HG03460 (cell line): ENCODE measurements around the gene IL18R1.
A peak's percentile ranks its signal among the peaks of the same experiment; 100 is the strongest.

Experiments
- ATAC-seq: cut with Tn5 transposase; IDR thresholded peaks from one replicate; pipeline ENCODE4 v1.9.1; 2021; ENCODE audit not compliant: unreplicated experiment

Gene IL18R1

DNA sequence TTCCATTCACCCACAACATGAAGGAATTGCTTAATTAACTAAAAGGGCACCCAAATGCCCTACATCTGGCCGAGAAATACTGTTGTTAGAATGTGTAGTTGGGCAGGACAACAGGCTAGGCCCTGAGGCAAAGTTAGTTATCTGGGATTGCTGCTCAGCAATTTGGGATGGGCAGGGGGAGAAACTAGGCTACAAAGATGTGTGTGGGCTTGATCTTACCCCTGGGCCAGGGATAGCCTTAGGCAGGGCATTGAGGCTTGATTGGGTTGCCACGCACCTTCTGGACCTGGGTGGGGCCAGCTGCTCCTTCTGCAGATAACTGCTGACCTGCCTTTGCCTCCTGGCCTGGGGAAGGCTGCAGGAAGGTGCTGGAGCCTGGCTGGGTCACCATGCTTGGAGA, 76.8 kb downstream of the IL18R1 start:
- ATAC-seq: no peak

DNA sequence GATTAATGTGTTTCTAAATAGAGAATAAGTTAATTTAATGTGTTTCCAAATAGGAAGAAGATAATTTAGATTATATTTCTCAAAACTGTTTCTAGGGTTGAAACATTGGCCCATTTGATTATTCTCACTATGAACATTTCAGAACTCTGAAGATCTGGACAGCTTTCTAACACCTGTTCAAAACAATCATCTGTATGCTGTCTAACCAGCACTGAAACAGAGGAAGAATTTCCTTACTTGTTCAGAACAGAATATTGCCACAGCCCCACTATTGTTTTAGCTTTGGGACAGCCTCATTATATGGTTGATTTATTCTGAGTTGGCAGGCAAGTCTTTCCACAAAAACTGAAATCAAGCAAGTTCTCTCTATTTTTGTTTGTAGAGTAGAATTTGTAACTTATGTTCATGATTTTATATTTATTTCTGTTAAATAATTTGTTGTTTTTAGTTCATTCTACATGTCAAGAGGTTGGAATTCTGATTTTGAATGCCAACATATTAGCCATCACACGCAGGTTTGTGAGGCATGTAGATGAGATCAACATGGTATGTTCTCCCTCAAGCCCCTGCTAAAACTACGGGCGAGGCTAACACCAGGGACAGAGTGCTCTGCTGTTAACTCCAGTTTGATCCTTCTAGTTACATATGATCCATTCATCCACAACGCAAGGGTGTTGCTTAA, 78.5 kb downstream of the IL18R1 start:
- no peak for ATAC-seq

DNA sequence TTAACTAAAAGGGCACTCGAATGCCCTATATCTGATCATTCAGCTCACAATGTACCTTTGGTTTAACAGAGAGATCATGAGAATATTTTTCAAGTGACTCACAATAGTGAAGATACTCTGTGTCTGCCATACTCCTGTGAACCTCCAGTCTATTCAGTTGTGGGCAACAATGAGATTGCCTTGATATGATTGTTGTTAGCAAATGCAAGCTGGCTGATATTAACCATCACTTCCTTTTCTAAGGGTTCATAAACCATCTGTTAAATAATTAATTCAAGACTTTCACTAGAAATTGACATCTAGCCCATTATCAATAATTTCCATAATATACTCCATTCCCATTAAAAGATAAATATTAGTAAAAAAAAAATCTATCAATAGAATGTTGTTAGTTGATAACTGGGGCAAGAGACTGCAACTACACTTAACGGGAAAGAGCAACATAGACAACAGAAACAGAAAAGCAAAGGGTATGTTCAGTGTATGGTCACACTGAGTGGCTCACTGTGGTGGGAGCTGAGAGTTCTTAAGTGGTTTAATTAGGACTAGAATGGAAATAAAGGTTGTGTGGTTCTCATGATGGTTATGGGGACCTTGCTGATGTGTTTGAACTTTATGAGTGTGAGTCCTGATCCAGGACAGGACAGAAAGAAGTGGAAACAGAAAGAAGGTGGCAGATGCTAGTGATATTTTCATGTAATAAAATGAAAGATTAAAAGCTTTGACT, 79.2 kb downstream of the IL18R1 start:
- peak; percentile 51 for ATAC-seq

DNA sequence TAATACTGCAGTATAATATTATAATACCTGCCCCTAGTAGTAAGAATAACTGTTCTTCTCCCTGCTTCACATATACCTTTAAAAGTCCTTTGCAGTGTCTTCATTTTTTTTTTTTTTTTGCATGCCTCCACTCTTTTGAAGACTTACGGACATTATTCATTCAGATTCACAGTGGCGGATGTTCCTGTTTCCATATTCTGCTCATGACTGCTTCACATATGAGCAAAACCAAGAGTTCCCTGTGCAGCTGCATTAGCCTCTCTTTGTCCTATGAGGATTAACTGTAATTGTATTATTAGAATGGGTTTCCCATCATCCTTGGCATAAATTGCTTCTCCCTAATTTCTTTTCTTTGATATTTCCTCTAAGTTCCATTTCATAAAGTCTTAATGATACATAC, 80.1 kb downstream of the IL18R1 start:
- ATAC-seq: no peak

DNA sequence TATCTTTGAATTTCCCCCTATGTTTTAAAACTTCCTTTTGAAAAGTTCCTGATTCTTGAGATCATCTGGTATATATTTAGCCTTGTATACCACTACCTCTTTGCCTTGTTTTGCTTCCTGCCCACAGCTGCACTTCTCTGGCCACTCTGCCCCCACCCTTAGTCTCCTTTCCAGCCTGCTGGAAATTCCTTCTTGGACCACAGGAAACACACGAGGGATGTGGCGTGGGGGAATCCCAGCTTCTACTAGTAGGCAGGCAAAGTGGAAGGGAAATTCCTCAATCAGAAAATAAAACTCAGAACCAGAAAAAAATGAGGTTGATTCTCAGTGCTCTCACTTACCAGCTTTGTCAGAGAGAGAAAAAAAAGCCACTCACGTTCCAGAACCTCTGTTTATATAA, 80.7 kb downstream of the IL18R1 start:
- no peak for ATAC-seq

- no peak for ATAC-seq
These were observed 81.5 kb downstream of the IL18R1 start for GRCh38 chr2:102437122-102437521.

- no peak for ATAC-seq
These were observed 82.5 kb downstream of the IL18R1 start for GRCh38 chr2:102438111-102438510.

DNA sequence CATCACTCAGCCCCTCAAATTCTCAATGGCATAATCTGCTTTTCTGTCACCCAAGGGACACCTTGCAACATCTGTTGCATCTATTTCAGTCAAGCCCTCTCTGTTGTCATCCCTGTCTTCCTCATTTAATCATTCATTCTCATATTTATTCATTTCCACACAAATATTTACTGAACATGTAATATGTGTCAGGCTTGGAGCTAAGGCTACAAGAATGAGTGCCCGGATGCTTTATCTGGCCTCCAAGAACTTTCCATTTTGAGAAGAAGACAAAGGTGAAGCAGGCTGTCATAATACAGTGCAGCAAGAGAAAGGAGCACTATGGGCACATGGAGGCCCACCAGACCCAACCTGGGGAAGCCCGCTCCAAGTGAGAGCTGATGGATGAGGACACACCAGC, 83.0 kb downstream of the IL18R1 start:
- no peak for ATAC-seq

GRCh38 chr2:102439065-102439695, 83.6 kb downstream of the IL18R1 start:
- no peak for ATAC-seq

DNA sequence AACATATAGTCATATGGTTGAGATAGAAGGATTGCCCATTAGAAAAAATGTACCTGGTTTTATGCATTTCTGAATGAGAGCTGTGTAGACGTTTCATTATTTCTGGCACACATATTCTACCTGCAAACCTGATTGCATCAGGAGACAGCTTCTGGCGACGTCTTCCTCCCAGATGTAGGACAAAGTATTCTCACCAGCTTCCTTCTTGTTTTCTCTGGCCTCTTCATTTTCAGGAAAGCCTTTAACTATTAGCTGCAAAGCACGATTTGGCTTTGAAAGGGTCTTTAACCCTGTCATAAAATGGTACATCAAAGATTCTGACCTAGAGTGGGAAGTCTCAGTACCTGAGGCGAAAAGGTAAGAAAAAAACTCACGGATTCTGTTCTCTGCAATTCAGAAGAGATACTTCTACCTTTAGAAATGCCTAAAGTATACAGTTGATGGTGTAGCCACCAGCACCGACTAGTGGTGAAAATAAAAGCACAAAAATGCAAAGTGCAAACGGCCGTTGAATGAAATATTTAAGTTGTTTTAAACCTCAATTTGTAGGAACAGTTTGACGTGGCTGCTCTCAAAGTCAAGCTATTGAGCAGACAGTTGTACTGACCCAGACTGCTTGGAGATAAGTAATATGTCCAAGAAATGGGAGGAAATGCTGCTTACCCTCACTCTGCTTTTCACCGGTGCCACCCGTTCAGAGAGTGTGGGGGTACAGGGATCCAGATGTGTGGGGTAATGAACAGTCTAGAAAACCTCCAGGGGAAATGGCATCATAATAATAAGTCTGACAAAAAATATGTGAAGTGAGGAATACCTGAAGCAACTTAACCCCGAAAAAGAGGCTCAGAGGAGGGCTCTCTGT, 87.6 kb downstream of the IL18R1 start:
- ATAC-seq: no peak

- no peak for ATAC-seq
These were observed 88.6 kb downstream of the IL18R1 start for GRCh38 chr2:102444233-102444632.

DNA sequence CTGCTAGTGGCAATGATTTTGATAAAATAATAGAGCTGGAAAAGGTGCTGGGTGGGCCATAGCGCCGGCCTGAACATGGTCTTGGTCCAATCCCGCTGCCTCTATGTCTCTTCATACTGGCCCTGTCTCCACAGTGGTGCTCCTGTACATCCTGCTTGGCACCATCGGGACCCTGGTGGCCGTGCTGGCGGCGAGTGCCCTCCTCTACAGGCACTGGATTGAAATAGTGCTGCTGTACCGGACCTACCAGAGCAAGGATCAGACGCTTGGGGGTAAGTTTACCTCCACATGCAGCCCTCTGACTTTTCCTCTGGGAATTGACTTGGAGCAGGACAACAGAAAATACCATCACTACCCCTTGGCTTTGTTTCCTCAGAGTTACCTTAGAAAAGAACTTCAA, 91.3 kb downstream of the IL18R1 start:
- ATAC-seq: no peak
